ENCODE data around the gene ANTXR1.
A peak's percentile ranks its signal among the peaks of the same experiment; 100 is the strongest.

Gene ANTXR1

GRCh38 chr2:69138793-69139459 is 125.9 kb downstream of the ANTXR1 start:
- DNase-seq: no peak

- peak in 1 of 2 experiments; percentile 41 for DNase-seq
These were observed 127.0 kb downstream of the ANTXR1 start for GRCh38 chr2:69139778-69140670.

DNA sequence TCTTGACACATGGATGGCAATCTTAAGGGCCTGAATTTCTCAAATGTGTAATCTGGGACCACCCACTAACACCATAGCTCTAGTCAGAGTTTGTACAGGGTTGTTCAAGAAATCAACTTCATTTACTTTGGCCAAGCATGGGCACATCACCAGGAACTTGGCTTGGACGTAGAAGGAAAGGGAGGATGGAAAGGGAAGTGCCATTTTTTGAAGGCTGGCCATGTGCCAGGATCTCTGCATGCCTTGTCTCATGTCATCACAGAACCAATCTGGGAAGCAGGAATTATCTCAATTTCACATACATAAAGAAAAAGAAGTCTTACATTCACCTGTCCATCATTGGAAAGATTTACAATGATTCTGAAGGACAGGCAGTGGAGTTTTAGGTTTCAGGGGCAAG is 128.1 kb downstream of the ANTXR1 start:
- no peak for DNase-seq

DNA sequence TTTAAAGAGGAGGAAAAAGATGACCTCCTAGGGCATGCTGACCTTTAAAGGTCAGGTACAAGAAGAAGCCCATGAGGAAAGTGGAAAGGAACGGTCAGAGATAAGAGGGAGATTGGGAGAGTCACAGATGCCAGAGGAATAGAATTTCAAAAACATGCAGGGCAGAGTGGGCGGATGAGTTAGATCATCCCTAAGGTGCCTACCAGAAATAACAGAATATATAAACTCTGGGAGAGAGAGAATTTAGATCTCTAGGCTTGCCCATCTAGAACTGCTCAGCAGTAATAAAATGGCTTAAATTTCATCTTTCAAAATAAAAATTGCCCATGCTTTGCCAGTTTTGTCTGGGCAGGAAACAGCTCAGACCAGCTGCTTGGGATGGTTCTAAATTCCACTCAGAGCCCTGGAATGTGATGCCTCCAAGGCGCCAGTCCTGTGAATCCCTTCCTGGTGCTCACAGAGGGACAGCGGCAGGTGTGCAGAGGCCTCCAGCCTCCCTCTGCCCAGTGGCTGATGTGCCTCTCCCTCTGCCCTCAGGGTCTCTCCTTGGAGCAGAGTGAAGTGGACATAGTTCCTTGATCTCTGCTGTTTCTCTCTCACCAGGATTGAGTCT is 130.9 kb downstream of the ANTXR1 start:
- DNase-seq: no peak

GRCh38 chr2:69145204-69145603 is 132.2 kb downstream of the ANTXR1 start:
- no peak for DNase-seq

GRCh38 chr2:69147841-69148533 is 135.0 kb downstream of the ANTXR1 start:
- no peak for DNase-seq

- no peak for DNase-seq
These were observed 136.7 kb downstream of the ANTXR1 start for GRCh38 chr2:69149631-69150215.

DNA sequence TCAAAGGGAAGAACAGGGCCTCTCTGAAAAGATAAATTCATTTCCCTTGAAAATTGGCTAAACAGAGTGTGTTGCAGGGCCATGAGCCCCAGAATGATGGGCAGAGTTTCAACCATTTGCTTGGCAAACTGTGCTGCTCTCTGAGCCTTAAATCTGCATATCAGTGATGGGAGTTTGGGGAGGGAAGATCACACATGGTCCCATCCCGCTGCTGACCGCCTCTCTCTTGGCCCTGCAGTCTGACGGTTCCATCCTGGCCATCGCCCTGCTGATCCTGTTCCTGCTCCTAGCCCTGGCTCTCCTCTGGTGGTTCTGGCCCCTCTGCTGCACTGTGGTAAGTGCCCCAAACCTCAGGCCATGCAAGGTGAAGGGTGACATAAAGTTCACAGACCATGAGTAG is 139.0 kb downstream of the ANTXR1 start:
- no peak for DNase-seq

- no peak for DNase-seq
These were observed 140.0 kb downstream of the ANTXR1 start for GRCh38 chr2:69152847-69153583.

DNA sequence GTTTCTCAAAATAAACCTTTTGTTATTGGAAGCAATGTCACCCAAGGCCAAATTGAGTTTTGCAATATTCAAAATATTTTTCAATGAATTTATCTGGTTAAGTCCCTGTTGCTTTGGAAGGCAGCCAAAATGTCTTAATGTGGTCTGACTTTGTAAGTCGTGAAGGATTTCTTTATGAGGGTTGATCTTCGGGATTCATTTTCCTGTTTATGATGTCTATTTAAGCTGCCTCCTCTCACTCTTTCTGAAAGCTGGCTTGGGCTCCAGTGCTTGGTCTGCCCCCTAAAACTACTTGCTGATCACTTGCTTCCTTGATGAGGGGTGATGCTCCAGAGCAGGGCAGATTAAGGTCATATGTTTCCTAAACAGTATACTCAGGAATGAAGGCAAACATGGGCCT is 141.1 kb downstream of the ANTXR1 start:
- DNase-seq: no peak

DNA sequence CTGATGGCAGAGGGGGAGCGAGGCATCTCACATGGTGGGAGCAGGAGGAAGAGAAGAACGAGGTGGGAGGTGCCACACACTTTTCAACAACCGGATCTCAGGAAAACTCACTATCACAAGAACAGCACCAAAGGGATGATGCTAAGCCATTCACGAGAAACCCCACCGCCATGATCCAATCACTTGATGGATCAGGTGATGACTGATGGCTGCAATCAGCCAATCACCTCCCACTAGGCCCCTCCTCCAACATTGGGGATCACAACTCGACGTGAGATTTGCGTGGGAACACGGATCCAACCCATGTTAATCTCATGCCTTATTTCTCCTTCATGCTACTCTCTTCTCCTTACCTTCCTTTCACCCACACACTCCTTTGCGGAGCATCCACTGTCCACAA is 143.6 kb downstream of the ANTXR1 start:
- DNase-seq: no peak

DNA sequence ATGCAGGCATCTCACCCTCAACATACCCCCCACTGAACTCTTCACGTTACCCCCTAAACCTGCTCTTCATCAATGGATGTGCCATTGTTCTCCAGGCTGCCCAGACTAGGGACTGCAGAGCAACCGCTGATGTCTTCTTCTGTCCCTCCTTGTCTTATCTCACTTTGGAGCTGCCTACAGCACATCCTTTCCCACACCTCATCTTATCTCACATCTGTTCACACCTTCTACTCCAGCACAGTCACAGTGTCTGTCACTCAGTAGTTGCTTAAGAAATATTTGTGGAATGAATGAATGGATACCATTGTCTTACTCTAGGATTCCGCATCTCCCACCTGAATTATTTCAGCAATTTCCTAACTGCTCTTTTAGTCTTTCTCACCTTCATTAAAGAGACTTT is 144.5 kb downstream of the ANTXR1 start:
- DNase-seq: no peak

- peak in 1 of 2 experiments; percentile 35 for DNase-seq
These were observed 147.0 kb downstream of the ANTXR1 start for GRCh38 chr2:69159986-69160385.

GRCh38 chr2:69162057-69162456 is 149.1 kb downstream of the ANTXR1 start:
- DNase-seq: no peak

DNA sequence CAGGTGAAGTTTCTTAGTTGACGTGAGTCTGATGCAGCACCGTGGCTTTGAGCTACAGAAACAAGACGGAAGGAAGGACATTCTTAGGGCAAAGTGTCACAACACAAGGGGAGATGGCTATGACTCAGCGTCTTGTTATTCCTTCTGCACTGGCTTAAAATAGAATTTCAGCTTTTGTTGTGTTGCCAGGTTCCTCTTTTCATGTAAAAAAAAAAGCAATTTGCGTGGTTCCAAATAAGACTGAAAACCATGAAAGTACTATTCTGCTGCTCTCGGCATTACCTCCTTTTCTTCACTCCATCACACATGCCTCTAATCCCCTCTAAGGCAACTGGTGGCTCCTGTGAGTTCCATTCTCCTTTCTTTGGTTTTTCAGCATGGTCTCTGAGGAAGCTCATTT is 150.1 kb downstream of the ANTXR1 start:
- no peak for DNase-seq

DNA sequence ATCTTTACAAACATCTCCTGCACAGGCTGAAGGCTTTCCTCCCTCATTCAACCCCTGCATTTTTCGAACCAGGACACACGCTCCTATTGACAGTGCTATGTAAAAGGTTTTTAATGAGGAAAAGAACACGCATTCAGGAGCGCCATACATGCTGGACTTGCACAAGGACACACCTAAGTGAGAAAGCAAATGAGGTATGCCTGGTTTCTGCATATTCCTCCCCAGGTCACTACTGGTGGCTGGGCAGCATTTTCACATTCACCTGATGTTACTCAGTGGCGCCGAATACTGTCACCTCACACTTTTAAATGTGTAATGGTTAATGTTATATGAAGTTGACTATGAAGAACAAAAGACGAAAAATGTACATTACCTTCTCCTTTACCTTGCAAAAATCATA is 150.6 kb downstream of the ANTXR1 start:
- no peak for DNase-seq

DNA sequence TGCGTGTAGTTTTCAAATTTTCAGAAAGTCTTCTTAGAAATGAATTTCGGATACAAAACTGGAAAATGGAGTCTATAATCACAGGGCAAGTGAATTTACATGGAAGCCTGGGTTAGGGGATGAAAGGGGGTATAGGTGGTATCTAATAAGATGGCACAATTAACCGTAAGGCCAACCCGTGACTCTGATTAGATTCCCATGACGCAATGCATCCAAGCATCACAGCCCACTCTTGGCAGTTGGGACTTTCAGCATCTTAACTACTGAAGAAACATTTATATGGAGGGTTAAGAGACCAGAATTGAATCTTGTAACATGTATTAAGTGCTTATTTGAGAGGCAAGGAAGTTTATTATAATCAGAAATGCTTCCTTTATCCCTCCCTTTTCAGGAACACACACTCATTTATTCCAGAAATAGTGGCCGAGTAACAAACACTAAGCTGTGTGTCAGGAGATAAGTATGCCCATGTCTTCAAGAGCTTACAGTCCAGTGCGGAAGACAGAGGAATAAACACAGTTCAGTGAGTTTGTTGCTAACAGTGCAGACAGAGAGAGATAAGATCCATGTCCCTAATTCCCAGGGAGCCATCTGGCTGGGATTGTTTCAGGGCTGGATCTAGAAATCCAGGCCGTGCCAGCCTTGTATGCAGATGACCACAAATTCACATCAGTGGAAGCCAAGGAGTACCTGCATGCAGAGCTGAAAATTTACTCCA is 151.2 kb downstream of the ANTXR1 start:
- peak in 1 of 2 experiments; percentile 46 for DNase-seq

DNA sequence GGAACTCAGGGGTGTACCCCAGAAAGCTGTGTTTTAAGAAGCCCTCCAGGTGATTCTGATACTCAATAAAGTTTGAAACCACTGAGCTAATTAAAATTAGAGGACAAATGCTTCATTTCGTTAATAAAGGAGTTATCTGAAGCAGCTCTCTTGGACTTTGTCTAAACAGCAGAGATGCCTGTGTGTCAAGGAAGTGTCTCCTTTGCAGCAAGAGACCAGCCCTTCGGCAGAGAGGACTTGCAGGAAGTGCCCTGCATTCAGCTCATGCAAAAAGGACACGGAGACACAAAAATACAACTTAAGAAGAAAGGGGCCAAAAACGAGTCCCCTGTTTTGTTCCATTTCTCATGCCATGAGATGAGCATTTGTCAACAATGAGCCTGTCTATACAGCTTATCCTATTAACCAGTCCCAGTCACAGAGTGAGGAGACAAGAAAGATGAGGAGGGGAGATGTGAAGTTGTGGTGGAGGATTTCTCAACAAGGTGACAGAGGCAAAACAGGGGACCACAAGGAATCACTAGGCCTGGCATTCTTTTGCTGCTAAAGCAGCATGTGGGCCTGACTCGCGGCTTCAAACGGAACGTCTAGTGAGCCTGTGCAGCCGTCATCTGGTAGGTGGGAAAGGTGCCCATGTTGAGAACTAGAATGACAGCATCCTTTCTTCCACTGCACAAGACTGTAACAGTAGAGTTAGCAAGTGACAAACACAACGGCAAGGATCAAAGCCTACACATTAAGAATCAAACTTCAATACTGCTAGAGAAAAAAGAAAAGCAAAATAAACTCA is 152.3 kb downstream of the ANTXR1 start:
- no peak for DNase-seq

GRCh38 chr2:69166465-69166811 is 153.5 kb downstream of the ANTXR1 start:
- no peak for DNase-seq

GRCh38 chr2:69166812-69167468 is 154.0 kb downstream of the ANTXR1 start:
- no peak for DNase-seq
